ENCODE data around the gene ZNF219.
"Not testable (repeated sequence)": the region's sequence is repeated elsewhere in the genome, so short reads cannot be mapped to it uniquely, and the experiment has no call there.

Gene ZNF219

DNA sequence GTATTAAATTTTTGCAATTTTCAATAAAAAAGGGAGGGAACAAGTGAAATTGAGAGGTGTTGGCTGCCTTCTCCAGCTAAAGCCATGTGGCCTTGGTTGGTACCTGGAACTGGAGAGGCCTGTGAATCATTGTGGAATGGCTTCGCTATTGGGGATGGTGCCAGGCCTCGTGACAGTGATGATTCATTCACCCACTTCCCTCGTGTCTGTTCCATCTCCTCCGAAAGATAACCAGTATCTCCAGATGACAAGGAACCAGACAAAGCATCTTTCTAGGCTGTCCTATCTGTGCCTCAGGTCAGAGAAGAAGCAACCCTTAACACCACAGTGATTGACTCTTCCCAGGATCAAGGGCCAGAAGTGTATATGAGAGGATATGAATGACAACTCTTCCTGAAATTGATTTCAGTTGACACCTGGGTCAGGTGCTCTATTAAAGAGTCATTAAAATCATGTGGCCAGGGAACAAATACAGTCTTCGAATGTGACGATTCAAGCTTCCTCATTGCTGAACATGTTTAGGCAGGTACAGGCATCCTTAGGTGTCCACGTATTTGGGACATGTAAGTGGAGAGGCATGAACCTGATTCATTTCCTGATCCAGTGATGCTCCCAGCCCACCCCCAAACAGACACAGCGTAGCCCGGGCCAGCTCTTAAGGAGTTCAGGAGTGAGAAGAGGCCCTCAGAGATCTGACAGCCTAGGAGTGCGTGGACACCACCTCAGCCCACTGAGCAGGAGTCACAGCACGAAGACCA, 56.6 kb downstream of the ZNF219 start, which contains the start of gene RNASE7:
Gene RNASE7, plus strand, starts transcription at position 687 of the 758 bp plus-strand sequence. CDS start 631 bp downstream, outside the sequence.
- DNase-seq (ENCODE audit: low read depth), result no peak

DNA sequence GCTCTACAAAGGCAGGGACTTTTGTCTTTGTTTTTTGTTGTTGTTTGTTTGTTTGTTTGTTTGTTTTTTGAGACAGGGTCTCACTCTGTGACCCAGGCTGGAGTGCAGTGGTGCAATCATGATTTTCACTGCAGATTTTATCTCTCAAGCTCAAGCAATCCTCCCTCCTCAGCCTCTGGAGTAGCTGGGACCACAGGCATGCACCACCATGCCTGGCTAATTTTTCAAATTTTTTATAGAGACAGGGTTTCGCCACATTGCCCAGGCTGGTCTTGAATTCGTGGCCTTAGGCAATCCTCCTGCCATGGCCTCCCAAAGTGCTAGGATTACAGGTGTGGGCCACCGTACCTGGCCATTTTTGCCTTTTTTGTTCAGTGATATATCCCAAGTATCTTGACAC, 57.5 kb downstream of the ZNF219 start:
- DNase-seq (ENCODE audit: low read depth), result not testable (repeated sequence)

DNA sequence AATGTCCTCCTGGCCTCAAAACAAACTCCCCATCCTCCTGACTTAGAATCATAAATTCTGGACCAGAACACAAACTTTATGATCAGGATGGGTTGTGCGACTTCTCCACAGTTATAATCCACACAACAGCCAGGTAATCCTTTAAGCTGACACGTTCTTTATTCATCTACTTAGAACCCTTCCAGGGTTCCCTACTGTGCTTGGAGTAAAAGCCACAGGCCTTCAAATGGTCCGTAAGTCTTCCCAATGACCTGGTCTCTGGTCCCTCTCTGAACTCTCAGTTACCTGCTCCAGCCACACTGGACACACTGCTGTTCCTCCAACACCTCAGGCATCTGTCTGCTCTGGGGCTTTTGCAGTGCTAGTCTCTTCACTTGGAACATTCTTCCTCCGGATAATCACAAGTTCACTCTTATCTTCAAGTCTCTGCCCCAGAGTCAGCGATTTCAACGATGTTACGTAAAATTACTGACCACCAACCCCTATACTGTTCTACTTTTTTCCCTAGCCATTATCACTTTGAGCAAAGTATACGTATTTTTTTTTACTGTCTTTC, 58.0 kb downstream of the ZNF219 start:
- DNase-seq (ENCODE audit: low read depth), result no peak
